SK-N-SH treated with all-trans-retinoic acid at 6 μM for 48 hours (cell line): ENCODE data around the gene ENHO.

Experiments
- PATZ1 ChIP-seq: fragments of 250-450 bp; sonication (Bioruptor Pico); IDR thresholded peaks from 2 replicates; pipeline ENCODE4 v1.8.0; 2020; ENCODE audit warnings: mild to moderate bottlenecking, moderate library complexity, borderline replicate concordance
- POU6F1 ChIP-seq: fragments of 250-450 bp; sonication (Bioruptor Pico); IDR thresholded peaks from 2 replicates; pipeline ENCODE4 v1.8.0; 2021; ENCODE audit warnings: low read depth, mild to moderate bottlenecking, moderate library complexity, borderline replicate concordance
- TOX ChIP-seq: fragments of 250-450 bp; sonication (Bioruptor Pico); IDR thresholded peaks from 2 replicates; pipeline ENCODE4 v1.8.0; 2021; ENCODE audit warnings: mild to moderate bottlenecking, moderate library complexity, borderline replicate concordance
- ZFP3 ChIP-seq: fragments of 250-450 bp; sonication (Bioruptor Pico); IDR thresholded peaks from 2 replicates; pipeline ENCODE4 v1.5.0; 2020; ENCODE audit warnings: mild to moderate bottlenecking, moderate library complexity

DNA sequence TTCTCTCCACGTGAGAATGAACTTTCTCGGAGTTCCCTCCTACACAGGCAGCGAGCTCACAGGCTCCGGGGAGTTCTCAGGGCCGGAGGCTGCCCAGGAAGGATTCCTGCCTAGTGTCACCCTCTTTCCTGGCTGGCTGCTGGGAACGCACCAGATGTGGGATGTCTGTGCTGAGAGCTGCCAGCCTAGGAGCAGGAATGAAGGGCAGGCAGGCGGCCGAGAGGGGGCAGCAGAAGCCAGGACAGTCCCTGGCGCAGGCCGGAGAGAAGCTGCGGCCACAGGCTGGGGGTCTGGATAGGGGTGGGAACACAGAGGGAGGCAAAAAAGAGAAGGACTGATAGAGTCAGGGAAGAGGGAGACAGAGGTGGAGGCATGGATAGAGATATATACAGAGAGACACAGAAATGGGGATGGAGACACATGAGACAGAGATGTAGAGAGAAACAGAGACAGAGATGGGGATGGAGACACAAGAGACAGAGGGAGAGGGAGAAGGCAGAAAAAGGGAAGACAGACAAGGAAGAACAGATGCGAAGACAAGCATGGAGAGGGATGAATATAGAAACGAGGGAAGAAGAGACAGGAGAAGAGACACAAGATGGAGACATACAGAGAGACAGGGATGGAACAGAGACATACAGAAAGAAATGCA is 25.3 kb upstream of the ENHO start:
- TF ChIP-seq TOX (no peak), POU6F1 (no peak), ZFP3 (CRISPR knock-in tag) (no peak), PATZ1 (CRISPR knock-in tag) (no peak)
